Upper lobe of left lung (tissue), 6 donors: ENCODE measurements around the gene ANKRD18B. TPM values are rescaled to one million over a fixed set of nuclear protein-coding genes. Genes with fewer than 3 reads are reported as not detected.
"Not testable (repeated sequence)": the region's sequence is repeated elsewhere in the genome, so short reads cannot be mapped to it uniquely, and the experiment has no call there.

Source experiments
- ATAC-seq, 2 donors: fragments of 200-7000 bp; cut with Tn5 transposase; one replicate each; pipeline ENCODE4 v1.9.1; 2022; ENCODE audit warnings: mild to moderate bottlenecking in 2 of 2, moderate library complexity in 2 of 2; ENCODE audit not compliant: low FRiP score in 2 of 2
- DNase-seq, 2 donors: peaks; one replicate each; pipeline ENCODE4 v3.0.0-alpha.2; 2019 to 2020
- H3K27ac ChIP-seq, 4 donors: fragments of 200-600 bp; sonication (generic); one replicate each; pipeline ENCODE4 v1.5.1; 2016 to 2019
- H3K27me3 ChIP-seq, 4 donors: fragments of 200-600 bp; sonication (generic); one replicate each; pipeline ENCODE4 v1.5.1; 2017 to 2019
- H3K36me3 ChIP-seq, 4 donors: fragments of 200-600 bp; sonication (generic); one replicate each; pipeline ENCODE4 v1.5.1; 2016 to 2019
- H3K4me1 ChIP-seq, 4 donors: fragments of 200-600 bp; sonication (generic); one replicate each; pipeline ENCODE4 v1.5.1; 2018 to 2019
- H3K4me3 ChIP-seq, 4 donors: fragments of 200-600 bp; sonication (generic); one replicate each; pipeline ENCODE4 v1.5.1; 2017 to 2019; ENCODE audit warnings: mild to moderate bottlenecking in 2 of 4, moderate library complexity in 1 of 4
- H3K9me3 ChIP-seq, 4 donors: fragments of 200-600 bp; sonication (generic); one replicate each; pipeline ENCODE4 v1.5.1; 2018 to 2019
- CTCF ChIP-seq, 6 experiments: fragments of 450-650 bp in 4 of 6; fragments of 200-600 bp in 2 of 6; sonication (generic) in 2 of 6; IDR thresholded peaks; one replicate each; pipeline ENCODE4 v1.5.1; 2016 to 2019; ENCODE audit warnings: antibody characterized with exemption in 6 of 6
- EP300 ChIP-seq, 4 donors: sonication (generic); formaldehyde crosslinking; IDR thresholded peaks; one replicate each; pipeline ENCODE4 v1.5.1; 2017; ENCODE audit warnings: antibody characterized with exemption in 4 of 4, control low read depth in 2 of 4
- POLR2A ChIP-seq, 4 donors: fragments of 450-650 bp; IDR thresholded peaks; one replicate each; pipeline ENCODE4 v1.5.1; 2016 to 2017; ENCODE audit warnings: antibody characterized with exemption in 4 of 4, mild to moderate bottlenecking in 2 of 4
- POLR2AphosphoS5 ChIP-seq, 2 donors: sonication (generic); formaldehyde crosslinking; IDR thresholded peaks; one replicate each; pipeline ENCODE4 v1.5.1; 2017; ENCODE audit warnings: antibody characterized with exemption in 2 of 2
- WGBS, 2 donors: methylation state at CpG; one replicate each; pipeline ENCODE4 v1.1.5; 2017 to 2018; 5-methylcytosine and 5-hydroxymethylcytosine counted together
- total RNA-seq, 6 donors: library from RNA; depleted of rRNA in 4 of 6; stranded (reverse); fragments of >200 nt in 4 of 6; gene quantifications; one replicate each; pipeline versions ENCODE4 v1.1.0 to v1.2.1, GENCODE V29; 2016 to 2021
- donor health status: DM: no; HTN: no; CAD: no; lungs with moderate emphysema.
- donor health status: DM: no; HTN: yes; CAD: no; lungs with severe emphysema.

The ANKRD18B gene
- total RNA-seq, 6 donors from 2014 or later, result 1.1 to 2.0 TPM; not detected in 4

GRCh38 chr9:33535541-33535940 is 11.5 kb downstream of the ANKRD18B start:
- Histone ChIP-seq H3K4me3 (no peak overlapping the region), H3K27ac (no peak overlapping the region), H3K4me1 (no peaks in the 10 kb centered on the region), H3K9me3 (no peaks in the 10 kb centered on the region), H3K36me3 (no peaks in the 10 kb centered on the region), H3K27me3 (no peaks in the 10 kb centered on the region)
- TF ChIP-seq CTCF (IDR thresholded peaks at IDR 0.05), result no peak
- no peak for TF ChIP-seq POLR2A (IDR thresholded peaks at IDR 0.05)
- TF ChIP-seq EP300 (IDR thresholded peaks at IDR 0.05), result no peak
- no peak for TF ChIP-seq POLR2AphosphoS5 (IDR thresholded peaks at IDR 0.05)
- WGBS, 2 donors, result 90 to 96% methylated on average over 2 of the region's 2 CpGs
- ATAC-seq, result no peak
- DNase-seq, result no peak

- not testable (repeated sequence) for ATAC-seq, H3K4me3 ChIP-seq, H3K4me1 ChIP-seq, H3K36me3 ChIP-seq, H3K27ac ChIP-seq, H3K9me3 ChIP-seq, DNase-seq, H3K27me3 ChIP-seq
- 87 to 97% methylated on average over 2 of the region's 2 CpGs for WGBS, 2 donors
Measured at GRCh38 chr9:33543463-33543862, 19.4 kb downstream of the ANKRD18B start.

- not testable (repeated sequence) for H3K4me3 ChIP-seq, DNase-seq, H3K4me1 ChIP-seq, H3K27me3 ChIP-seq, ATAC-seq, H3K27ac ChIP-seq, H3K9me3 ChIP-seq, H3K36me3 ChIP-seq
- 71 to 78% methylated on average over 2 of the region's 2 CpGs for WGBS, 2 donors
Measured at GRCh38 chr9:33545715-33546114, 21.7 kb downstream of the ANKRD18B start.

- not testable (repeated sequence) for H3K36me3 ChIP-seq, H3K4me1 ChIP-seq, H3K9me3 ChIP-seq, H3K27me3 ChIP-seq, H3K27ac ChIP-seq, ATAC-seq, H3K4me3 ChIP-seq, DNase-seq
- 70 to 75% methylated on average over 4 of the region's 4 CpGs for WGBS, 2 donors
Measured at GRCh38 chr9:33548816-33549215, 24.8 kb downstream of the ANKRD18B start.

- ATAC-seq, H3K27me3 ChIP-seq: not testable (repeated sequence)
- 89 to 94% methylated on average over 3 of the region's 3 CpGs for whole genome bisulfite sequencing, 2 donors
Measured at GRCh38 chr9:33549418-33549817, 25.4 kb downstream of the ANKRD18B start.

GRCh38 chr9:33551183-33551582 is 27.1 kb downstream of the ANKRD18B start:
- DNase-seq, H3K4me1 ChIP-seq, H3K9me3 ChIP-seq, H3K27ac ChIP-seq, ATAC-seq, H3K36me3 ChIP-seq, H3K27me3 ChIP-seq, H3K4me3 ChIP-seq: not testable (repeated sequence)

More at GRCh38 chr9:33549418-33549817, 25.4 kb downstream of the ANKRD18B start:
- not testable (repeated sequence) for DNase-seq, H3K4me3 ChIP-seq, H3K36me3 ChIP-seq, H3K9me3 ChIP-seq, H3K27ac ChIP-seq, H3K4me1 ChIP-seq

GRCh38 chr9:33552315-33552725 is 28.3 kb downstream of the ANKRD18B start:
- ATAC-seq, H3K27me3 ChIP-seq, H3K4me1 ChIP-seq, H3K36me3 ChIP-seq, H3K4me3 ChIP-seq, H3K27ac ChIP-seq, H3K9me3 ChIP-seq, DNase-seq: not testable (repeated sequence)
- 28 to 61% methylated on average over 2 to 4 of the region's 4 CpGs for WGBS, 2 donors

- ATAC-seq, H3K4me1 ChIP-seq, H3K9me3 ChIP-seq, H3K36me3 ChIP-seq, H3K27ac ChIP-seq, H3K27me3 ChIP-seq, H3K4me3 ChIP-seq, DNase-seq: not testable (repeated sequence)
- 56% methylated on average over 1 of the region's 1 CpG for WGBS, 2 donors
Measured at GRCh38 chr9:33560217-33560616, 36.2 kb downstream of the ANKRD18B start.

GRCh38 chr9:33562196-33562595 is 38.1 kb downstream of the ANKRD18B start:
- not testable (repeated sequence) for H3K4me1 ChIP-seq, H3K4me3 ChIP-seq, DNase-seq, H3K27ac ChIP-seq, ATAC-seq, H3K27me3 ChIP-seq, H3K9me3 ChIP-seq, H3K36me3 ChIP-seq
- 36 to 56% methylated on average over 1 of the region's 1 CpG for WGBS, 2 donors

- not testable (repeated sequence) for H3K4me3 ChIP-seq, H3K27ac ChIP-seq
Measured at GRCh38 chr9:33567776-33568175, 43.7 kb downstream of the ANKRD18B start.

GRCh38 chr9:33577786-33578185 is 53.7 kb downstream of the ANKRD18B start:
- not testable (repeated sequence) for H3K4me3 ChIP-seq, H3K9me3 ChIP-seq, H3K4me1 ChIP-seq, ATAC-seq, H3K27ac ChIP-seq, DNase-seq, H3K36me3 ChIP-seq, H3K27me3 ChIP-seq
- WGBS, 2 donors, result 90% methylated on average over 3 of the region's 3 CpGs; no CpG with 5 or more reads in 1 of the 2 donors

More at GRCh38 chr9:33567776-33568175, 43.7 kb downstream of the ANKRD18B start:
- not testable (repeated sequence) for ATAC-seq, H3K4me1 ChIP-seq, H3K9me3 ChIP-seq, H3K36me3 ChIP-seq, H3K27me3 ChIP-seq, DNase-seq

GRCh38 chr9:33579996-33580395 is 55.9 kb downstream of the ANKRD18B start:
- not testable (repeated sequence) for H3K27ac ChIP-seq, H3K27me3 ChIP-seq, DNase-seq, H3K4me1 ChIP-seq, H3K36me3 ChIP-seq, H3K4me3 ChIP-seq, ATAC-seq, H3K9me3 ChIP-seq
- 100% methylated on average over 1 of the region's 1 CpG; no CpG with 5 or more reads in 1 of the 2 donors for WGBS, 2 donors
